Measurements from ENCODE around the gene R3HDM1.
A peak's percentile ranks its signal among the peaks of the same experiment; 100 is the strongest.

R3HDM1 gene

GRCh38 chr2:135590619-135591260, 59.5 kb downstream of the R3HDM1 start:
- no peaks in the 10 kb centered on the region for H3K4me1 Mint-ChIP-seq
- no peak overlapping the region for H3K4me3 Mint-ChIP-seq
- TF ChIP-seq, protein P1, sequence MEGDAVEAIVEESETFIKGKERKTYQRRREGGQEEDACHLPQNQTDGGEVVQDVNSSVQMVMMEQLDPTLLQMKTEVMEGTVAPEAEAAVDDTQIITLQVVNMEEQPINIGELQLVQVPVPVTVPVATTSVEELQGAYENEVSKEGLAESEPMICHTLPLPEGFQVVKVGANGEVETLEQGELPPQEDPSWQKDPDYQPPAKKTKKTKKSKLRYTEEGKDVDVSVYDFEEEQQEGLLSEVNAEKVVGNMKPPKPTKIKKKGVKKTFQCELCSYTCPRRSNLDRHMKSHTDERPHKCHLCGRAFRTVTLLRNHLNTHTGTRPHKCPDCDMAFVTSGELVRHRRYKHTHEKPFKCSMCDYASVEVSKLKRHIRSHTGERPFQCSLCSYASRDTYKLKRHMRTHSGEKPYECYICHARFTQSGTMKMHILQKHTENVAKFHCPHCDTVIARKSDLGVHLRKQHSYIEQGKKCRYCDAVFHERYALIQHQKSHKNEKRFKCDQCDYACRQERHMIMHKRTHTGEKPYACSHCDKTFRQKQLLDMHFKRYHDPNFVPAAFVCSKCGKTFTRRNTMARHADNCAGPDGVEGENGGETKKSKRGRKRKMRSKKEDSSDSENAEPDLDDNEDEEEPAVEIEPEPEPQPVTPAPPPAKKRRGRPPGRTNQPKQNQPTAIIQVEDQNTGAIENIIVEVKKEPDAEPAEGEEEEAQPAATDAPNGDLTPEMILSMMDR (IDR thresholded peaks at IDR 0.05; ENCODE audit: unreplicated experiment in 3 of 3) = no peak
- H3K27me3 Mint-ChIP-seq (ENCODE audit: low read depth) = no peaks in the 10 kb centered on the region
- peaks cover 2% of the 10 kb centered on the region for H3K9me3 Mint-ChIP-seq
- peaks cover 25% of the 10 kb centered on the region for H3K36me3 Mint-ChIP-seq (ENCODE audit: low read depth)
- H3K27ac Mint-ChIP-seq = no peak overlapping the region

DNA sequence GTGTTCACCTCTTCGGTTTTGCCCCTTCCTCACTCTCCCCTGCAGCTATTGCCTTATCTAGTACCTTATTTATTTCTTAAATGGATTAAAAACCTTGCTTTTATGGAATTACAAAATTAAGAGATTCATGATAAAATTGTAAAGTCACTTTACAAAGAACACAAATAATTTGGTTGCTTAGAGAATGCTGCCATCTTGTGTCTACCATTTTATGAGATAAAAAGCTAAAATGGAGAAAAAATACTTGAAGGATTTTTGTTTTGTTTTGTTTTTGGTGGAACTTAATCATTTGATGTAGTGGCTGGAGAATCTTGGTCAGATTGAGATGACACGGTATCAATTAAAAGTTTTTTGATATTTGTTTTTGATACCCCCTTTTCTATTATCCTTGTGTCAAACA, 69.6 kb downstream of the R3HDM1 start:
- TF ChIP-seq, protein P1 (IDR thresholded peaks at IDR 0.05; ENCODE audit: unreplicated experiment in 3 of 3) = peak in 1 of 3 experiments; percentile 4
- Mint-ChIP-seq H3K4me3 (no peak overlapping the region), H3K27ac (no peak overlapping the region)

DNA sequence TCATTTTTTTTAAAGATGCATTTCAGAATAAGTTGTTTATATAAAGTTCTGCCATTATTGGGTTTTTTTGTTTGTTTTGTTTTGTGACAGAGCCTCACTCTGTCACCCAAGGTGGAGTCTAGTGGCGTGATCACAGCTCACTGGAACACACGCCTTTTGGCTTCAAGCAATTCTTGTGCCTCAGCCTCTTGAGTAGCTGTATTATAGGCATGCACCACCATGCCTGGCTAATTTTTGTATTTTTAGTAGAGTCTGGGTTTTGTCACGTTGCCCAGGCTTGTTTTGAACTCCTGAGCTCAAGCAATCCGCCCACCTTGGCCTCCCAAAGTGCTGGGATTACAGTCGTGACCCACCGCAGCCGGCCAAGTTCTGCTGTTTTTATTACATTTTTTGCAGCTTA, 72.3 kb downstream of the R3HDM1 start:
- Mint-ChIP-seq H3K9me3 (no peaks in the 10 kb centered on the region), H3K4me1 (no peaks in the 10 kb centered on the region), H3K27ac (no peak overlapping the region), H3K4me3 (no peak overlapping the region), H3K27me3 (ENCODE audit: low read depth) (no peaks in the 10 kb centered on the region), H3K36me3 (ENCODE audit: low read depth) (peaks cover 29% of the 10 kb centered on the region)
- TF ChIP-seq, protein P1 (IDR thresholded peaks at IDR 0.05; ENCODE audit: unreplicated experiment in 3 of 3) = no peak

More for the DNA sequence above, 69.6 kb downstream of the R3HDM1 start:
- no peaks in the 10 kb centered on the region for H3K27me3 Mint-ChIP-seq (ENCODE audit: low read depth)
- H3K9me3 Mint-ChIP-seq = no peaks in the 10 kb centered on the region
- no peaks in the 10 kb centered on the region for H3K4me1 Mint-ChIP-seq
- H3K36me3 Mint-ChIP-seq (ENCODE audit: low read depth) = peaks cover 21% of the 10 kb centered on the region

- TF ChIP-seq, protein P1 (IDR thresholded peaks at IDR 0.05; ENCODE audit: unreplicated experiment in 3 of 3) = no peak
- peaks cover 38% of the 10 kb centered on the region for H3K36me3 Mint-ChIP-seq (ENCODE audit: low read depth)
- H3K9me3 Mint-ChIP-seq = no peaks in the 10 kb centered on the region
- H3K4me3 Mint-ChIP-seq = no peak overlapping the region
- no peaks in the 10 kb centered on the region for H3K27me3 Mint-ChIP-seq (ENCODE audit: low read depth)
- H3K4me1 Mint-ChIP-seq = no peaks in the 10 kb centered on the region
- H3K27ac Mint-ChIP-seq = no peak overlapping the region
Measured at GRCh38 chr2:135607561-135607960, 76.3 kb downstream of the R3HDM1 start.

DNA sequence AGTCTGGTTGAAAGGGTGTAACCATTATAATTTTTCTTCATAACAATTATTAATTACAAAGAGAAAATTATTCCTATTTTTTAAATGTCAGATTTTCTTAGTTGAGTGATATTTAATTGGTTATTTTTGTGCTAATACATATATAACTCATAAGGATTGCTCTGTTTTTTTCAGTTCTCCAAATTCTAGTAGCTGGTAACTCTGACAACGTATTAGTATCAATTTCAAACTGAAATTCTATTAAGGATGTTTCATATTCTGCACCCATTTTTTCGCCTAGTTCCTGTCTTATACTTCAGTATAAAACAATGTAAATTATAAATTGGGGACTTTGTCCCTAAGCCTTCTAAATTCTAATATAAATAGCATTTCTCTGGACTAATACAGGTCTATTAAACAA, 81.0 kb downstream of the R3HDM1 start:
- TF ChIP-seq, protein P1 (IDR thresholded peaks at IDR 0.05; ENCODE audit: unreplicated experiment in 3 of 3) = no peak
- no peaks in the 10 kb centered on the region for H3K27me3 Mint-ChIP-seq (ENCODE audit: low read depth)
- no peak overlapping the region for H3K27ac Mint-ChIP-seq
- H3K4me3 Mint-ChIP-seq = no peak overlapping the region
- H3K9me3 Mint-ChIP-seq = no peaks in the 10 kb centered on the region
- peaks cover 17% of the 10 kb centered on the region for H3K36me3 Mint-ChIP-seq (ENCODE audit: low read depth)
- H3K4me1 Mint-ChIP-seq = no peaks in the 10 kb centered on the region

GRCh38 chr2:135615404-135615803, 84.1 kb downstream of the R3HDM1 start:
- Mint-ChIP-seq H3K27me3 (ENCODE audit: low read depth) (no peaks in the 10 kb centered on the region), H3K4me3 (no peak overlapping the region)
- TF ChIP-seq, protein P1 (IDR thresholded peaks at IDR 0.05; ENCODE audit: unreplicated experiment in 3 of 3) = no peak

More at GRCh38 chr2:135615404-135615803, 84.1 kb downstream of the R3HDM1 start:
- no peaks in the 10 kb centered on the region for H3K4me1 Mint-ChIP-seq
- H3K9me3 Mint-ChIP-seq = no peaks in the 10 kb centered on the region
- peaks cover 4% of the 10 kb centered on the region for H3K36me3 Mint-ChIP-seq (ENCODE audit: low read depth)
- peak overlapping the region; percentile 15 to 71 (median 42) for H3K27ac Mint-ChIP-seq

Data from nephron (organoid).